Heart left ventricle (tissue), 13 donors: ENCODE data around the gene OTOS.

ENCODE experiments used
- CTCF ChIP-seq, 12 donors: fragments of 200-600 bp; sonication (generic) in 4 of 12; IDR thresholded peaks; one replicate each; pipeline versions ENCODE4 v1.5.0 to v1.8.0; 2018 to 2022; ENCODE audit warnings: antibody characterized with exemption in 12 of 12, mild to moderate bottlenecking in 5 of 12
- POLR2A ChIP-seq, 2 donors: fragments of 450-650 bp; IDR thresholded peaks; one replicate each; pipeline ENCODE4 v1.6.1; 2017; ENCODE audit warnings: antibody characterized with exemption in 2 of 2, mild to moderate bottlenecking in 2 of 2, moderate library complexity in 2 of 2
- donor health status: ischemic (EF 13 %, LVEDD 7.1; RV severe dilation, severe dysfunction).
- donor health status: DM: no; HTN: yes; CAD: no.
- donor health status: DM: no; HTN: no; CAD: no.
- donor health status: ischemic (EF 25% LVEDD 6.9; RV normal size, moderate dysfunction).
- donor health status: ischemic (EF 25% LVEDD 5.7; RV mildly dilated, moderate dysfunction).
- donor health status: ischemic (EF 35%, LVEDD 5.7; RV mildly dilated, moderate dysfunction).
- donor health status: nonischemic (EF 11% LVEDD 7.7; RV severe dilation, severe dysfunction).
- donor health status: DM: yes; HTN: yes; CAD: no.
- donor health status: PGD.
- donor health status: ischemic (EF 29% LVEDD 5.4; RV normal size, mild dysfunction).
- donor health status: nonischemic (EF 23%, LVEDD 6.1; RV moderate dilation, normal function).

GRCh38 chr2:240095556-240096523, 44.6 kb downstream of the OTOS start:
- TF ChIP-seq CTCF (IDR thresholded peaks at IDR 0.05) (no peak), POLR2A (IDR thresholded peaks at IDR 0.05) (no peak)
